HG02588 (cell line): Measurements from ENCODE around the gene LSM2.
"Not testable (repeated sequence)": the region's sequence is repeated elsewhere in the genome, so short reads cannot be mapped to it uniquely, and the experiment has no call there.

ENCODE experiments used
- ATAC-seq: cut with Tn5 transposase; IDR thresholded peaks from one replicate; pipeline ENCODE4 v1.9.1; 2021; ENCODE audit warnings: mild to moderate bottlenecking, moderate library complexity; ENCODE audit not compliant: unreplicated experiment

Gene LSM2

GRCh38 chr6:31806470-31807272 lies at the start of gene LSM2:
Gene LSM2 (minus strand): TSS chr6:31806966. CDS start chr6:31806757, 209 bp downstream.
- peak; percentile 92 for ATAC-seq

DNA sequence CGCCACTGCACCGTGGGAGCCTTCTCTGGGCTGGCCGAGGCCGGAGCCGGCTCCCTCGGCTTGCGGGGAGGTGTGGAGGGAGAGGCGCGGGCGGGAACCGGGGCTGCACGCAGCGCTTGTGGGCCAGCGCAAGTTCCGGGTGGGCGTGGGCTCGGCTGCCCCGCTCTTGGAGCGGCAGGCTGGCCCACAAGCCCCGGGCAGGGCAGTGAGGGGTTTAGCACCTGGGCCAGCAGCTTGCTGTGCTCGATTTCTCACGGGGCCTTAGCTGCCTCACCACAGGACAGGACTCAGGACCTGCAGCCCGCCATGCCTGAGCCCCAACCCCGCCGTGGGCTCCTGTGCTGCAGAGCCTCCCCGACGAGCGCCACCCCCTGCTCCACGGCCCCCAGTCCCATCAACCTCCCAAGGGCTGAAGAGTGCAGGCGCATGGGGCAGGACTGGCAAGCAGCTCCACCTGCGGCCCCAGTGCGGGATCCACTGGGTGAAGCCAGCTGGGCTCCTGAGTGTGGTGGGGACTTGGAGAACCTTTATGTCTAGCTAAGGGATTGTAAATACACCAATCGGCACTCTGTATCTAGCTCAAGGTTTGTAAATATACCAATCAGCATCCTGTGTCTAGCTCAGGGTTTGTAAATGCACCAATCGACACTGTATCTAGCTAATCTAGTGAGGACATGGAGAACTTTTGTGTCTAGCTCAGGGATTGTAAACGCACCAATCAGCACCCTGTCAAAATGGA lies 45.4 kb upstream of the LSM2 start:
- ATAC-seq, result not testable (repeated sequence)

DNA sequence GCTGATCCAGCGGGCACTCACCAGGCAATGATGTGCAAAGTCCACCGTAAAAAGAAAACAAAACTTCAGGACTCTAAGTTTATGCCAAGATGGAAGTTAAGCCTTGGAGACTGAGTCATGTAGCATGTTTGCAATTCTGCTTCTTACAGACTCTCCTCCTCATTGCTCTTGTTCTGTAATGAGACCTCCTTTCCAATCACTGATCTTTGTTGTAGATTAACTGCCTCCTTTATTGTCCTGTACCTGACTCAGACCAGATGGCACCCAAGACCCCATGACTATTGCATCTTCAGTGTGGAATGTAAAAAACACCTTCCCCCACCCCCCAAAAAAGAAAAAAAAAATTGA lies 44.7 kb upstream of the LSM2 start:
- no peak for ATAC-seq

- ATAC-seq, result no peak
Measured at GRCh38 chr6:31850765-31851484, 44.2 kb upstream of the LSM2 start.

DNA sequence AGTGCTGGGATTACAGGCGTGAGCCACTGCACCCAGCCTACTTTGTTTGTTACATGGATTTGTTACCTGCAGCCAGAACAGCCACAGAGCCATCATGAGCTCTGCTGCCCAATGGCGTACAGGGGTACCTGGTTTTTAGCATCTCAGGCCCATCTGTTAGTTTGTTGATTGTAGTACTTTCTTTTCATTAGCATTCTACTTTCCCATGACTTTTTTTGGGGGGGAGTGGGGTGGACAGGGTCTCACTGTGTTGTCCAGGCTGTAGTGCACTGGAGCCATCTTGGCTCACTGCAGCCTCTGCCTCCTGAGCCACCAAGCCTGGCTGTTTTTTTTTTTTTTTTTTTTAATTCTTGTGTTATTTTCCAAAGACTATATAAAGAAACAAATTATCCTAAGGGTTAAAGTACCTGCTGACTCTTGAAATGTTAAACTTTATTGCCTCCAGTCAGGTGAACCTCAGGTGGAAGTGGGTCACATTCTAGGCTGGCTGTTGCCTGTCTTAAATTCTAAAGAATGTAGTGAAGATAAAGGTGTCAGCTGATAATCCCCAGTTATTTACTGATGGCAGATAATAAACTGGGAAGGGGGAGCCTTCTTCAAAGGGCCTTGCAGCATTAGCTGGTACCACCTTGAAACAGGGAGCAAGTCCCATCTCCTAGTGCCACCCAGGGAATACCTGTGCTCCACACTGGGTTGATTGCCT lies 40.7 kb upstream of the LSM2 start:
- ATAC-seq, result no peak

- no peak for ATAC-seq
Measured at GRCh38 chr6:31844507-31844906, 37.7 kb upstream of the LSM2 start.

DNA sequence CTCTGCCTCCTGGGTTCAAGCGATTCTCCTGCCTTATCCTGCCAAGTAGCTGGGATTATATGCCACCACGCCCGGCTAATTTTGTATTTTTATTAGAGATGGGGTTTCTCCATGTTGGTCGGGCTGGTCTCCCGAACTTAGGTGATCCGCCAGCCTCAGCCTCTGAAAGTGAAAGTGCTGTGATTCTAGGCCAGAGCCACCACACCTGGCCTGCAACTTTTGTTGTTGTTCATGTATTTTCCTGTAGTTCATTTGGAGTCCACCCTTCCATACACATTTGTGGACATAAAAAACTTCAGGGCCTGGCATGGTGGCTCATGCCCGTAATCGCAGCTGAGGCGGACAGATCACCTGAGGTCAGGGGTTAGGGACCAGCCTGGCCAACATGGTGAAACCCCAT lies 35.3 kb upstream of the LSM2 start:
- no peak for ATAC-seq

GRCh38 chr6:31839779-31840126 lies 33.0 kb upstream of the LSM2 start:
- not testable (repeated sequence) for ATAC-seq

DNA sequence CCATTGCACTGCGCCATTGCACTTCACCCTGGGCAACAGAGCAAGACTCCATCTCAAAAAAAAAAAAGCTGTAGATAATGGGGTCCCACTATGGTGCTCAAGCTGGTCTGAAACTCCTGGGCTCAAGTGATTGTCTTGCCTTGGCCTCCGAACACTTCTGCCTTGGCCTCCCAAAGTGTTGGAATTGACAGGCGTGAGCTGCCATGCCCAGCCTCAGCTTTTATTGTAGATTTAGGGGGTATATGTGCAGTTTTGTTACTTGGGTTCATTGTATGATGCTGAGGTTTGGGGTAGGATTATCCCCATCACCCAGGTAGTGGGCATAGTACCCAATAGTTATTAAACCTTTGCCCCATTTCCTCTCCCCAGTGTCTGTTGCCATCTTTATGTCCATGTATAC lies 32.2 kb upstream of the LSM2 start:
- no peak for ATAC-seq

DNA sequence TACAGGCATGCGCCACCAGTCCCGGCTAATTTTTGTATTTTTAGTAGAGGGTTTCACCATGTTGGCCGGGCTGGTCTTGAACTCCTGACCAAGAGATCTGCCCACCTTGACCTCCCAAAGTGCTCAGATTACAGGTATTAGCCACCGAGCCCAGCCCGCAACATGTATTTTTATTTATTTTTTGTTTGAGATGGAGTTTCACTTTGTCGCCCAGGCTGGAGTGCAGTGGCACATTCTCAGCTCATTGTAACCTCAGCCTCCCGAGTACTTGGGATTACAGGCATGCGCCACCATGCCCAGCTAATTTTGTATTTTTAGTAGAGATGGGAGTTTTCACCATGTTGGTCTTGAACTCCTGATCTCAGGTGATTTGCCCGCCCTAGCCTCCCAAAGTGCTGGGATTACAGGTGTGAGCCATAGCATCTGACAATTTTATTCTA lies 31.4 kb upstream of the LSM2 start:
- ATAC-seq, result not testable (repeated sequence)

GRCh38 chr6:31837369-31838113 lies 30.8 kb upstream of the LSM2 start:
- no peak for ATAC-seq

DNA sequence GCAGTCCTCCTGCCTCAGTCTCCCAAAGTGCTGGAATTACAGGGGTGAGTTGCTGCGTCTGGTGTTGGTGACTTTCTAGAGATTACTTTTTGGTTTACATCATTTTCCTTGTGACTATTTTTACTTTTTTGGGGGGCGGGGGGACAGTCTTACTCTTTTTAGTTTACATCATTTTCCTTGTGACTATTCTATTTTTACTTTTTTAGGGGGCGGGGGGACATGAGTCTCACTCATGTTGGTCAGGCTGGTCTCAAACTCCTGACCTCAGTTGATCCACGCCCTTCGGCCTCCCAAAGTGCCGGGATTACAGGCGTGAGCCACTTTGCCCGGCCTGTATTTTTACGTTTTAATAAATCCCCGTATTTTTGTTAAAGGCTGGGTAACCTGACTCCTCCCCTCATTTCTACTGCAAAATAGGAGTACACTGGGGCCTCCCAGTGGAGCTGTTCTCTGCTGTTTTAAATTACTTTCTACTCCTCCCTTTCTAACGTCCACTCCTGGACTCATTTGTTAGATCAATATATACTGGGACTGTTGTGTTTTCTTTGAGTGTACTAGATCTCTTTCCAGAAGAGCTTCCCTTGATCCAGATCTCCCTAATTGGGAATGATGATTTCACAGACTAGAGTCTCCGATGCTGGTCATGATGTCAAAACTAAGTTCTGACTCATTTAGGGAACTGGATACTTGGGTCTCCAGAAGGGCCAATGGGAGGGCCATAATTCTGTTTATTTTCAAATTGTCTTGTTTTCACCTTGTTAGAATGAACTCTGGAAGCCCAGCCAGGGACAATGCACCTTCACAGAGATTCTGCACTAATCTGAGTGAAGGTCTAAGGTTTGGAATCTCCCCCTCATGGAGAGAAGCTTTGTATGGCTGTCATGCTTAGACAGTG lies 30.0 kb upstream of the LSM2 start:
- ATAC-seq, result no peak

- ATAC-seq, result no peak
Measured at GRCh38 chr6:31836047-31836473, 29.3 kb upstream of the LSM2 start.

GRCh38 chr6:31834367-31835250 lies 27.8 kb upstream of the LSM2 start:
- ATAC-seq, result peak; percentile 41

- ATAC-seq, result no peak
Measured at GRCh38 chr6:31831350-31832215, 24.8 kb upstream of the LSM2 start.

GRCh38 chr6:31830886-31831335 lies 24.1 kb upstream of the LSM2 start:
- ATAC-seq, result no peak

DNA sequence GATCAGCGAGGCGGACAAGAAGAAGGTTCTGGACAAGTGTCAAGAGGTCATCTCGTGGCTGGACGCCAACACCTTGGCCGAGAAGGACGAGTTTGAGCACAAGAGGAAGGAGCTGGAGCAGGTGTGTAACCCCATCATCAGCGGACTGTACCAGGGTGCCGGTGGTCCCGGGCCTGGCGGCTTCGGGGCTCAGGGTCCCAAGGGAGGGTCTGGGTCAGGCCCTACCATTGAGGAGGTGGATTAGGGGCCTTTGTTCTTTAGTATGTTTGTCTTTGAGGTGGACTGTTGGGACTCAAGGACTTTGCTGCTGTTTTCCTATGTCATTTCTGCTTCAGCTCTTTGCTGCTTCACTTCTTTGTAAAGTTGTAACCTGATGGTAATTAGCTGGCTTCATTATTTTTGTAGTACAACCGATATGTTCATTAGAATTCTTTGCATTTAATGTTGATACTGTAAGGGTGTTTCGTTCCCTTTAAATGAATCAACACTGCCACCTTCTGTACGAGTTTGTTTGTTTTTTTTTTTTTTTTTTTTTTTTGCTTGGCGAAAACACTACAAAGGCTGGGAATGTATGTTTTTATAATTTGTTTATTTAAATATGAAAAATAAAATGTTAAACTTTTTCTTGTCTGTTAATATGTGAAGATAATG lies 23.0 kb upstream of the LSM2 start:
- no peak for ATAC-seq
